ENCODE results near the gene NOTCH1. TPM values are rescaled to one million over a fixed set of nuclear protein-coding genes. Genes with fewer than 3 reads are reported as not detected.

NOTCH1 gene
- total RNA-seq, 4 donors from 2014 or later: 19.6 to 35.4 (median 23.2) TPM

DNA sequence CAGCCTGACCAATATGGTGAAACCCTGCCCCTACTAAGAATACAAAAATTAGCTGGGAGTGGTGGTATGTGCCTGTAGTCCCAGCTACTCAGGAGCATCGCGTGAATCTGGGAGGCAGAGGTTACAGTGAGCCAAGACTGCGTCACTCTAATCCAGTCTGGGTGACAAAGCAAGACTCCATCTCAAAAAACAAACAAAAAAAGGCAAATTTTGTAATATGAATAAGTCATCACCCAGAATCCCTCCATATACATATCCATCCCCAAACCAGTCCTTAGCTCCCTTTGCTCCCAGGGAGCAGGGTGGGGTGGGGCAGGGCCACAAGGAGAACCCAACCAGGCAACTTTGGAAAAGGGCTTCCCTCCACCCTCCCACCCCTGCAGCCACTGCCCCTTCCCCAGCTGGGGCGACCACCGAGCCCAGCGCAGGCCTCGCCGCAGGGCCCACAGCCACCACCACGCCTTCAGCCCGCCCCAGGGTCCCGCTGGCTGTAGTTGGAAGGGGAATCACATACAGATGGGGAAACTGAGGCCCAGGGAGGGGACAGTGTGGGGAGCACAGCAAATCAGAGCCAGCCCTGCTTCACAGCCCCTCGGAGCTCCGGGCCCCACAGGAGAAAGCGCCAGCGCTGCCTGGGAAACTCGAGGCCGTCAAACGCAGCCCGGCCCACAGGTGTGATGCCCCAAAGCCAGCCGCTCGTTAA lies 7.8 kb downstream of the NOTCH1 start:
- DNase-seq: no peak
- Histone ChIP-seq H3K27me3 (no peaks in the 10 kb centered on the region), H3K4me3 (replicated peaks in 1 of 3) (no peak overlapping the region), H3K27ac (peak overlapping the region in 2 of 3 donors; percentile 61 to 89), H3K9me3 (no peaks in the 10 kb centered on the region), H3K4me1 (peaks cover 0 to 64% of the 10 kb centered on the region in 2 donors), H3K36me3 (no peaks in the 10 kb centered on the region)
- 83 to 93% methylated on average over 18 to 21 of the region's 21 CpGs for WGBS, 2 donors
- TF ChIP-seq POLR2A (IDR thresholded peaks at IDR 0.05): no peak
- TF ChIP-seq, protein P1, sequence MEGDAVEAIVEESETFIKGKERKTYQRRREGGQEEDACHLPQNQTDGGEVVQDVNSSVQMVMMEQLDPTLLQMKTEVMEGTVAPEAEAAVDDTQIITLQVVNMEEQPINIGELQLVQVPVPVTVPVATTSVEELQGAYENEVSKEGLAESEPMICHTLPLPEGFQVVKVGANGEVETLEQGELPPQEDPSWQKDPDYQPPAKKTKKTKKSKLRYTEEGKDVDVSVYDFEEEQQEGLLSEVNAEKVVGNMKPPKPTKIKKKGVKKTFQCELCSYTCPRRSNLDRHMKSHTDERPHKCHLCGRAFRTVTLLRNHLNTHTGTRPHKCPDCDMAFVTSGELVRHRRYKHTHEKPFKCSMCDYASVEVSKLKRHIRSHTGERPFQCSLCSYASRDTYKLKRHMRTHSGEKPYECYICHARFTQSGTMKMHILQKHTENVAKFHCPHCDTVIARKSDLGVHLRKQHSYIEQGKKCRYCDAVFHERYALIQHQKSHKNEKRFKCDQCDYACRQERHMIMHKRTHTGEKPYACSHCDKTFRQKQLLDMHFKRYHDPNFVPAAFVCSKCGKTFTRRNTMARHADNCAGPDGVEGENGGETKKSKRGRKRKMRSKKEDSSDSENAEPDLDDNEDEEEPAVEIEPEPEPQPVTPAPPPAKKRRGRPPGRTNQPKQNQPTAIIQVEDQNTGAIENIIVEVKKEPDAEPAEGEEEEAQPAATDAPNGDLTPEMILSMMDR (IDR thresholded peaks at IDR 0.05): no peak
- intact Hi-C loops (cut with DNase I): no loop called here

GRCh38 chr9:136537411-136537810 lies 8.4 kb downstream of the NOTCH1 start:
- no peak overlapping the region for H3K27ac ChIP-seq
- no peaks in the 10 kb centered on the region for H3K27me3 ChIP-seq
- no peaks in the 10 kb centered on the region for H3K36me3 ChIP-seq
- H3K4me3 ChIP-seq (replicated peaks in 1 of 3): no peak overlapping the region
- no peak for DNase-seq
- 93 to 94% methylated on average over 7 of the region's 7 CpGs for WGBS, 2 donors
- intact Hi-C loops (cut with DNase I): no loop called here
- H3K4me1 ChIP-seq: peaks cover 0 to 68% of the 10 kb centered on the region in 2 donors
- TF ChIP-seq POLR2A (IDR thresholded peaks at IDR 0.05): no peak
- TF ChIP-seq, protein P1 (IDR thresholded peaks at IDR 0.05): no peak
- H3K9me3 ChIP-seq: no peaks in the 10 kb centered on the region

DNA sequence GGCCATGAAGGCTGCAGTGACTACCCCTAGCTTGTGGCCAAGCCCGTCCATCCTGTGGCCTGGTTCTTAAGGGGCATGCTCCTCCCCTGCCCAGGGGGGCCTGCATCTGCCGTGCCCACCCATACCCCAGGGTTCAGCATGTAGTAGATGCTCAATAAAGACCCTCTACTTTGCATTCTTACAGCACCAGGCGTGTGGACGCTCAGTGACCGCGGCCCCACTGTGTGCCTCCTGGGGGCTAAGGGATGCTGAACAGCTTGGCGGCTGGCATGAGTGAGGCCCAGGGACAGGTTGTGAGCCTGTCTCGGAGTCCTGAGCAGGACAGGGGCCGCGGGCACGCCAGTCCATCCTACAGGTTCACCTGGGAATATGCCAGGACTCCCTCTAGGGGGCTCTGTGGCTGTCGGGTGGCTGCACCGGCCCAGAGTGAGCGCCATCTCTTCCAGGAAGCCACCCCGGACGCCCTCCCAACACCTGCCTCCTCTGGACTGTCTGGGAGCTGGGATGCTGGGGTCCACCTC lies 9.1 kb downstream of the NOTCH1 start:
- intact Hi-C loops (cut with DNase I): no loop called here
- peaks cover 0 to 71% of the 10 kb centered on the region in 2 donors for H3K4me1 ChIP-seq
- no peaks in the 10 kb centered on the region for H3K27me3 ChIP-seq
- no peak overlapping the region for H3K4me3 ChIP-seq (replicated peaks in 1 of 3)
- no peak for TF ChIP-seq POLR2A (IDR thresholded peaks at IDR 0.05)
- TF ChIP-seq, protein P1 (IDR thresholded peaks at IDR 0.05): no peak
- no peak for DNase-seq
- WGBS, 2 donors: 91% methylated on average over 7 to 15 of the region's 16 CpGs
- H3K36me3 ChIP-seq: no peaks in the 10 kb centered on the region
- no peaks in the 10 kb centered on the region for H3K9me3 ChIP-seq
- no peak overlapping the region for H3K27ac ChIP-seq

DNA sequence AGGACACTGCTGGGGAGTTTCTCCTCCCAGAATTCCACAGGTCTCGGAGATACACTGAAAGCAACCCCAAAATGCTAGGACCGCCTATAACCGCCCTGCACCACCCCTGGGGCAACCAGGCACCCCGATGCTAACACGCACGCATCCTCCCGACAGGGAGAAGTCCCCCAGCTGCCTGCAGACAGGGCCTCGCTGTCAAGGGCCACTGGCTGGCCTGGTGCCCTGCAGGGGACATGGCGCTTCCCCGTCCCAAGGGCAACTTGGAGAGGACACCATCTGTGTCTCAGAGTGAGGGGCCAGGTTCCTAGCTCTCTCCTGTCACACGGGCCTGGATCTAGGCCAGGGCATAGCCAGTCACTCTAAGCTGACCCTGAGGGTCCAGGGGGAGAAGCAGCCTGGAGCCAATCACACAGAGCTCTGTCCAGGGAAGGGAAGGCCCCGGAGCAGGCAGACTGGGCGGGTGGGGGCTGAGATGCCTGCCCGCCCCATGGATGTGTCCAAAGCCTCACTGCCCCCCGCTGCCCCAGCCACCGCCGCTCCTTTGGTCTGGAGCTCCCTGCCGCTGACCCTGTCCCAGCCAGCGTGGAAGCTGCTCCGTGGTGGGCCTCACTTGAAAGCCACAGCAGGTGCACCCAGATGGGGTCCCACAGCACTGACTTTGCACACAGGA lies 9.7 kb downstream of the NOTCH1 start:
- no peak overlapping the region for H3K4me3 ChIP-seq (replicated peaks in 1 of 3)
- peaks cover 0 to 66% of the 10 kb centered on the region in 2 donors for H3K4me1 ChIP-seq
- DNase-seq: no peak
- 84 to 89% methylated on average over 3 to 8 of the region's 20 CpGs for WGBS, 2 donors
- no peak overlapping the region for H3K27ac ChIP-seq
- no peaks in the 10 kb centered on the region for H3K27me3 ChIP-seq
- TF ChIP-seq, protein P1 (IDR thresholded peaks at IDR 0.05): no peak
- TF ChIP-seq POLR2A (IDR thresholded peaks at IDR 0.05): no peak
- H3K36me3 ChIP-seq: no peaks in the 10 kb centered on the region
- intact Hi-C loops (cut with DNase I): no loop called here
- H3K9me3 ChIP-seq: no peaks in the 10 kb centered on the region

DNA sequence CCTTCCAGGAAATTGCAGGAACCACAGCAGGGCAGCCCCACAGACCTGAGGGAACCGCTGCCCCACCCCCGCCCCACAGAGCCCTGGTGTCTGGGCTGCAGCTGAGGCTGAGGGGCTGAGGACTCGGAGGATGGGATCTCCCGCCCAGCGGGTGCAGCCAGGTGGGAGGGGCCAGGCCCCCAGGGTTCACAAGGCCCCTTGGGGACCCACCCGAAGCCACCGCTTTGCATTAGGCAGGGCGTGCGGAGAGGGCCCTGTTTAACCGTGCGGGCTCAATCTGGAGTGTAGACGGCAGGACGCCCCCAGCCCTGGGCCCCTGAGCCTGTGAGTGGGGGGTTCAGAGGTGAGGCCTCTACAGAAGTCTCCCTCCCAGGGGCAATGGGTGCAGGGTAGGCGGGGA lies 10.8 kb downstream of the NOTCH1 start:
- H3K27ac ChIP-seq: no peak overlapping the region
- H3K36me3 ChIP-seq: no peaks in the 10 kb centered on the region
- intact Hi-C loops (cut with DNase I): no loop called here
- no peaks in the 10 kb centered on the region for H3K9me3 ChIP-seq
- peaks cover 0 to 64% of the 10 kb centered on the region in 2 donors for H3K4me1 ChIP-seq
- no peak overlapping the region for H3K4me3 ChIP-seq (replicated peaks in 1 of 3)
- no peak for DNase-seq
- no peaks in the 10 kb centered on the region for H3K27me3 ChIP-seq
- TF ChIP-seq POLR2A (IDR thresholded peaks at IDR 0.05): no peak
- TF ChIP-seq, protein P1 (IDR thresholded peaks at IDR 0.05): no peak
- 80 to 88% methylated on average over 6 to 9 of the region's 14 CpGs for WGBS, 2 donors

Data from thyroid gland (tissue), 4 donors.